ENCODE measurements around the gene TRAP1. TPM values are rescaled to one million over a fixed set of nuclear protein-coding genes. Genes with fewer than 3 reads are reported as not detected.

TRAP1 gene
- total and polyA plus RNA-seq, 2 experiments from 2014 or later = 143 to 228 TPM

DNA sequence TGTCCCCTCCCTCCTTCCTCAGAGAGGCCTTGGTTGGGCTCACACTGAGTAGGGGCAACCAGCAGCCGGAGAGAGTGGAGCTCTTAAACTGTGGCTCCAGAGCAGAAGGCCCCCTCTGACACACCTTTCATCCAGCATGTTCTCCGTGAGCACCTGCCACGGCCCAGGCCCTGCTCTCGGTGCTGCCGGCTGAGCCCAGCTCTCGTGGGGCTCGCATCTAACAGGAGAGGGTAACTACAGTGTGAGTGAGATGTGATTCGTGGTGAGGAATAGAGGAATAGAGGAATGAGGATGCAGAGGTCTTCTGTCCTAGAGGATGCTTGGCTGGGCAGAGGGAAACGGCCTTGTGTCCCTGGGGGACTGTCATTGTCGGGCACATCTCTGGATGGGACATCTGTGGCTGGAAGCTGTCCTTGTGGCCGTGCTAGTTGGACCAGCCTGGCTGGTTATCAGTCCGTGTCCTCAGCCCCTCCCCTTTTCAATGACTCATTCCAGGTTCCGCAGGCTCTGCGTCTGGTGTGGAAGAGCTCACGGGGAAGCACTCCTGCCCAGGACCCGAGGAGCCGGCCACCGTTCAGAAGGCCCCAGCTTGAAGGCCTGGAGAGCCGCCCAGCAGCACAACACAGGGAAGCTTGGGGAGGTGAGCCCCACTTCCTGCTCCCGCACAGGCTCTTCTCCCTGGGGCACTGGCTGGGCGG is 74.8 kb downstream of the TRAP1 start:
- TF ChIP-seq, protein P1, sequence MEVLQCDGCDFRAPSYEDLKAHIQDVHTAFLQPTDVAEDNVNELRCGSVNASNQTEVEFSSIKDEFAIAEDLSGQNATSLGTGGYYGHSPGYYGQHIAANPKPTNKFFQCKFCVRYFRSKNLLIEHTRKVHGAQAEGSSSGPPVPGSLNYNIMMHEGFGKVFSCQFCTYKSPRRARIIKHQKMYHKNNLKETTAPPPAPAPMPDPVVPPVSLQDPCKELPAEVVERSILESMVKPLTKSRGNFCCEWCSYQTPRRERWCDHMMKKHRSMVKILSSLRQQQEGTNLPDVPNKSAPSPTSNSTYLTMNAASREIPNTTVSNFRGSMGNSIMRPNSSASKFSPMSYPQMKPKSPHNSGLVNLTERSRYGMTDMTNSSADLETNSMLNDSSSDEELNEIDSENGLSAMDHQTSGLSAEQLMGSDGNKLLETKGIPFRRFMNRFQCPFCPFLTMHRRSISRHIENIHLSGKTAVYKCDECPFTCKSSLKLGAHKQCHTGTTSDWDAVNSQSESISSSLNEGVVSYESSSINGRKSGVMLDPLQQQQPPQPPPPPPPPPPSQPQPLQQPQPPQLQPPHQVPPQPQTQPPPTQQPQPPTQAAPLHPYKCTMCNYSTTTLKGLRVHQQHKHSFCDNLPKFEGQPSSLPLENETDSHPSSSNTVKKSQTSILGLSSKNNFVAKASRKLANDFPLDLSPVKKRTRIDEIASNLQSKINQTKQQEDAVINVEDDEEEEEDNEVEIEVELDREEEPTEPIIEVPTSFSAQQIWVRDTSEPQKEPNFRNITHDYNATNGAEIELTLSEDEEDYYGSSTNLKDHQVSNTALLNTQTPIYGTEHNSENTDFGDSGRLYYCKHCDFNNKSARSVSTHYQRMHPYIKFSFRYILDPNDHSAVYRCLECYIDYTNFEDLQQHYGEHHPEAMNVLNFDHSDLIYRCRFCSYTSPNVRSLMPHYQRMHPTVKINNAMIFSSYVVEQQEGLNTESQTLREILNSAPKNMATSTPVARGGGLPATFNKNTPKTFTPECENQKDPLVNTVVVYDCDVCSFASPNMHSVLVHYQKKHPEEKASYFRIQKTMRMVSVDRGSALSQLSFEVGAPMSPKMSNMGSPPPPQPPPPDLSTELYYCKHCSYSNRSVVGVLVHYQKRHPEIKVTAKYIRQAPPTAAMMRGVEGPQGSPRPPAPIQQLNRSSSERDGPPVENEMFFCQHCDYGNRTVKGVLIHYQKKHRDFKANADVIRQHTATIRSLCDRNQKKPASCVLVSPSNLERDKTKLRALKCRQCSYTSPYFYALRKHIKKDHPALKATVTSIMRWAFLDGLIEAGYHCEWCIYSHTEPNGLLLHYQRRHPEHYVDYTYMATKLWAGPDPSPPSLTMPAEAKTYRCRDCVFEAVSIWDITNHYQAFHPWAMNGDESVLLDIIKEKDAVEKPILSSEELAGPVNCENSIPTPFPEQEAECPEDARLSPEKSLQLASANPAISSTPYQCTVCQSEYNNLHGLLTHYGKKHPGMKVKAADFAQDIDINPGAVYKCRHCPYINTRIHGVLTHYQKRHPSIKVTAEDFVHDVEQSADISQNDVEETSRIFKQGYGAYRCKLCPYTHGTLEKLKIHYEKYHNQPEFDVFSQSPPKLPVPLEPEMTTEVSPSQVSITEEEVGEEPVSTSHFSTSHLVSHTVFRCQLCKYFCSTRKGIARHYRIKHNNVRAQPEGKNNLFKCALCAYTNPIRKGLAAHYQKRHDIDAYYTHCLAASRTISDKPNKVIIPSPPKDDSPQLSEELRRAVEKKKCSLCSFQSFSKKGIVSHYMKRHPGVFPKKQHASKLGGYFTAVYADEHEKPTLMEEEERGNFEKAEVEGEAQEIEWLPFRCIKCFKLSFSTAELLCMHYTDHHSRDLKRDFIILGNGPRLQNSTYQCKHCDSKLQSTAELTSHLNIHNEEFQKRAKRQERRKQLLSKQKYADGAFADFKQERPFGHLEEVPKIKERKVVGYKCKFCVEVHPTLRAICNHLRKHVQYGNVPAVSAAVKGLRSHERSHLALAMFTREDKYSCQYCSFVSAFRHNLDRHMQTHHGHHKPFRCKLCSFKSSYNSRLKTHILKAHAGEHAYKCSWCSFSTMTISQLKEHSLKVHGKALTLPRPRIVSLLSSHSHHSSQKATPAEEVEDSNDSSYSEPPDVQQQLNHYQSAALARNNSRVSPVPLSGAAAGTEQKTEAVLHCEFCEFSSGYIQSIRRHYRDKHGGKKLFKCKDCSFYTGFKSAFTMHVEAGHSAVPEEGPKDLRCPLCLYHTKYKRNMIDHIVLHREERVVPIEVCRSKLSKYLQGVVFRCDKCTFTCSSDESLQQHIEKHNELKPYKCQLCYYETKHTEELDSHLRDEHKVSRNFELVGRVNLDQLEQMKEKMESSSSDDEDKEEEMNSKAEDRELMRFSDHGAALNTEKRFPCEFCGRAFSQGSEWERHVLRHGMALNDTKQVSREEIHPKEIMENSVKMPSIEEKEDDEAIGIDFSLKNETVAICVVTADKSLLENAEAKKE (CRISPR knock-in tag; IDR thresholded peaks at IDR 0.05) = no peak
- no peak for TF ChIP-seq JUNB (IDR thresholded peaks at IDR 0.05; ENCODE audit: unreplicated experiment)
- TF ChIP-seq EZH2phosphoT487 (IDR thresholded peaks at IDR 0.05; ENCODE audit: unreplicated experiment) = no peak
- TF ChIP-seq CREB1 (CRISPR knock-in tag; IDR thresholded peaks at IDR 0.05; ENCODE audit: low read depth) = no peak
- no peak for TF ChIP-seq ZNF331 (CRISPR knock-in tag; IDR thresholded peaks at IDR 0.05; ENCODE audit: low read depth)
- TF ChIP-seq, protein P2, sequence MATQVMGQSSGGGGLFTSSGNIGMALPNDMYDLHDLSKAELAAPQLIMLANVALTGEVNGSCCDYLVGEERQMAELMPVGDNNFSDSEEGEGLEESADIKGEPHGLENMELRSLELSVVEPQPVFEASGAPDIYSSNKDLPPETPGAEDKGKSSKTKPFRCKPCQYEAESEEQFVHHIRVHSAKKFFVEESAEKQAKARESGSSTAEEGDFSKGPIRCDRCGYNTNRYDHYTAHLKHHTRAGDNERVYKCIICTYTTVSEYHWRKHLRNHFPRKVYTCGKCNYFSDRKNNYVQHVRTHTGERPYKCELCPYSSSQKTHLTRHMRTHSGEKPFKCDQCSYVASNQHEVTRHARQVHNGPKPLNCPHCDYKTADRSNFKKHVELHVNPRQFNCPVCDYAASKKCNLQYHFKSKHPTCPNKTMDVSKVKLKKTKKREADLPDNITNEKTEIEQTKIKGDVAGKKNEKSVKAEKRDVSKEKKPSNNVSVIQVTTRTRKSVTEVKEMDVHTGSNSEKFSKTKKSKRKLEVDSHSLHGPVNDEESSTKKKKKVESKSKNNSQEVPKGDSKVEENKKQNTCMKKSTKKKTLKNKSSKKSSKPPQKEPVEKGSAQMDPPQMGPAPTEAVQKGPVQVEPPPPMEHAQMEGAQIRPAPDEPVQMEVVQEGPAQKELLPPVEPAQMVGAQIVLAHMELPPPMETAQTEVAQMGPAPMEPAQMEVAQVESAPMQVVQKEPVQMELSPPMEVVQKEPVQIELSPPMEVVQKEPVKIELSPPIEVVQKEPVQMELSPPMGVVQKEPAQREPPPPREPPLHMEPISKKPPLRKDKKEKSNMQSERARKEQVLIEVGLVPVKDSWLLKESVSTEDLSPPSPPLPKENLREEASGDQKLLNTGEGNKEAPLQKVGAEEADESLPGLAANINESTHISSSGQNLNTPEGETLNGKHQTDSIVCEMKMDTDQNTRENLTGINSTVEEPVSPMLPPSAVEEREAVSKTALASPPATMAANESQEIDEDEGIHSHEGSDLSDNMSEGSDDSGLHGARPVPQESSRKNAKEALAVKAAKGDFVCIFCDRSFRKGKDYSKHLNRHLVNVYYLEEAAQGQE (IDR thresholded peaks at IDR 0.05; ENCODE audit: unreplicated experiment) = no peak
- no peak for TF ChIP-seq POLR2AphosphoS5 (IDR thresholded peaks at IDR 0.05; ENCODE audit: low read depth)
- no peak for TF ChIP-seq NANOG (IDR thresholded peaks at IDR 0.05; ENCODE audit: borderline replicate concordance)
- no peak for TF ChIP-seq ZNF114 (CRISPR knock-in tag; IDR thresholded peaks at IDR 0.05)
- H3K27me3 ChIP-seq (ENCODE audit: insufficient read depth) = no peaks in the 10 kb centered on the region
- H3K4me2 ChIP-seq = no peak overlapping the region
- Mint-ChIP-seq H3K27ac (0 out of 2 replicates have a peak overlapping the region, but pooled peaks have one; percentile 77), H3K4me3 (no peak overlapping the region), H3K27me3 (ENCODE audit: insufficient read depth, low read depth, poor library complexity) (peaks cover 25% of the 10 kb centered on the region), H3K36me3 (ENCODE audit: low read depth) (peaks cover 8% of the 10 kb centered on the region; the same call in 2 of the 3 replicates), H3K4me1 (peaks cover 52% of the 10 kb centered on the region), H3K9me3 (peaks cover 8% of the 10 kb centered on the region; the same call in 2 of the 3 replicates)
- H3K27ac ChIP-seq (ENCODE audit: low read depth) = no peak overlapping the region
- H3K4me3 ChIP-seq = no peak overlapping the region
- peaks cover 22% of the 10 kb centered on the region for H3K4me1 ChIP-seq (ENCODE audit: insufficient read depth)
- ATAC-seq = no peak
- no peaks in the 10 kb centered on the region for H4K20me1 ChIP-seq (replicated peaks; ENCODE audit: insufficient read depth)
- H2AFZ ChIP-seq = no peak overlapping the region
- H3K79me2 ChIP-seq (replicated peaks; ENCODE audit: insufficient read depth) = peaks cover 11% of the 10 kb centered on the region; the same call in 1 of the 2 replicates
- H3K36me3 ChIP-seq (ENCODE audit: insufficient read depth) = no peaks in the 10 kb centered on the region
- no peak for DNase-seq (ENCODE audit: low spot score)
- H3K9me2 ChIP-seq (ENCODE audit: insufficient read depth) = no peaks in the 10 kb centered on the region
- H3F3A ChIP-seq (replicated peaks; ENCODE audit: low read depth) = peaks cover 11% of the 10 kb centered on the region; the same call in 1 of the 2 replicates
